Measurements from ENCODE around the gene DHRS1.

Gene DHRS1

DNA sequence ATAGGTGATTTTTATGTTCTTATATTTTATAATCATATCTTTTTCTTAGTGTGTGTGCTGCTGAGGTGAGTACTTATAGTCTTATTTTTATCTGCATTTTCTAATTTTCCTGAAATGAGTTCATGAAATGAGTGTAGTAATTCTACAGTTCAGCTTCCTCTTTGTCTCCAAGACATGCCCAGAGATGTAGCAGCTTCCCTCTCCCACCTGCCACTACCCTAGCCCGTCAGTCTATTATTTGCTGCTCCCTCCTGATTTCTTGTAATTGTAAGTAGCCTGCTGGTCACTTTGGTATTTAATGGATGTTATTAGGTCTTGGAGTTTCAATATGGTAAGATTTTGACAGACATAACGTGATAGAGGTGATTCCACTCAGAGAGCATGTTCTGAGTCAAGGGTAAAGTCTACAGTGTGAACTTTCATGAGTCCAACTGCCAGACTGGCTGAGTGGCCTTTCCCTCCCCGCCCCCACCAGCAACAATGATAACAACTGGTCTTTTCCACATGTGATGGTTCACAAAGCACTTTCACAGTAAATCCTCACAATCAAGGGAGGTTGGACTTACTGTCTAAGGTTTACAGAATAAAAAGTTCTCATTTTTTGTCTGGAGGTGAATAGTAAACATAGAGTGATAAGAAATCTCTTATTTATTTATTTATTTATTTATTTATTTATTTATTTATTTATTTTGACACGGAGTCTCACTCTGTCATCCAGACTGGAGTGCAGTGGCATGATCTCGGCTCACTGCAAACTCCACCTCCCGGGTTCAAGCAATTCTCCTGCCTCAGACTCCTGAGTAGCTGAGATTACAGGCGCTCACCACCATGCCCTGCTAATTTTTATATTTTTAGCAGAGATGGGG lies 44.4 kb upstream of the DHRS1 start:
- H3K9me3 ChIP-seq (ENCODE audit: insufficient read depth, low read length) = no peaks in the 10 kb centered on the region
- H3K27me3 ChIP-seq (ENCODE audit: low read depth, low read length) = 0 out of 2 replicates have a peak, but pooled peaks cover 8% of the 10 kb centered on the region
- no peaks in the 10 kb centered on the region for H3K36me3 ChIP-seq (replicated peaks; ENCODE audit: low read depth, low read length)
- H3K79me2 ChIP-seq (ENCODE audit: low read length) = no peaks in the 10 kb centered on the region
- no peak overlapping the region for H3K4me3 ChIP-seq (ENCODE audit: low read length)
- H2AFZ ChIP-seq (ENCODE audit: low read depth, low read length) = no peak overlapping the region
- no peak overlapping the region for H3K27ac ChIP-seq (ENCODE audit: low read length)
- 0 out of 2 replicates have a peak overlapping the region, but pooled peaks have one; percentile 3 for H3K4me2 ChIP-seq (ENCODE audit: low read length)
- peaks cover 10% of the 10 kb centered on the region; the same call in 1 of the 2 replicates for H3K4me1 ChIP-seq (ENCODE audit: low read length)
- TF ChIP-seq, protein P1, sequence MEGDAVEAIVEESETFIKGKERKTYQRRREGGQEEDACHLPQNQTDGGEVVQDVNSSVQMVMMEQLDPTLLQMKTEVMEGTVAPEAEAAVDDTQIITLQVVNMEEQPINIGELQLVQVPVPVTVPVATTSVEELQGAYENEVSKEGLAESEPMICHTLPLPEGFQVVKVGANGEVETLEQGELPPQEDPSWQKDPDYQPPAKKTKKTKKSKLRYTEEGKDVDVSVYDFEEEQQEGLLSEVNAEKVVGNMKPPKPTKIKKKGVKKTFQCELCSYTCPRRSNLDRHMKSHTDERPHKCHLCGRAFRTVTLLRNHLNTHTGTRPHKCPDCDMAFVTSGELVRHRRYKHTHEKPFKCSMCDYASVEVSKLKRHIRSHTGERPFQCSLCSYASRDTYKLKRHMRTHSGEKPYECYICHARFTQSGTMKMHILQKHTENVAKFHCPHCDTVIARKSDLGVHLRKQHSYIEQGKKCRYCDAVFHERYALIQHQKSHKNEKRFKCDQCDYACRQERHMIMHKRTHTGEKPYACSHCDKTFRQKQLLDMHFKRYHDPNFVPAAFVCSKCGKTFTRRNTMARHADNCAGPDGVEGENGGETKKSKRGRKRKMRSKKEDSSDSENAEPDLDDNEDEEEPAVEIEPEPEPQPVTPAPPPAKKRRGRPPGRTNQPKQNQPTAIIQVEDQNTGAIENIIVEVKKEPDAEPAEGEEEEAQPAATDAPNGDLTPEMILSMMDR (IDR thresholded peaks at IDR 0.05; ENCODE audit: low read depth, low read length) = no peak
- no peaks in the 10 kb centered on the region for H4K20me1 ChIP-seq (ENCODE audit: insufficient read depth, low read length)
- H3K9ac ChIP-seq (ENCODE audit: low read length) = no peak overlapping the region

DNA sequence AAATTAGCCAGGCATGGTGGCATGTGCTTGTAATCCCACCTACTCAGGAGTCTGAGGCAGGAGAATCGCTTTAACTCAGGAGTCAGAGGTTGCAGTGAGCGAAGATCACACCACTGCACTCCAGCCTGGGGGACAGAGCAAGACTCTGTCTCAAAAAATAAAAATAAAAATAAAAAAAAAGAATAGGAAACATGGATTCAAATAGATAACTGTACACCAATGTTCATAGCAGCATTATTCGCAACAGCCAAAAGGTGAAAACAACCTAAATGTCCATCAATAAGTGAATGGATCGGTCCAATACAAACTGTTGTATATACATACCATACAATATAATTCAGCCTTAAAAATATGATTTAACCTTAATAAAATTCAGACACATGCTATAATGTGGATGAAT lies 43.3 kb upstream of the DHRS1 start:
- Histone ChIP-seq H2AFZ (ENCODE audit: low read depth, low read length) (no peak overlapping the region), H3K9me3 (ENCODE audit: insufficient read depth, low read length) (no peaks in the 10 kb centered on the region), H3K9ac (ENCODE audit: low read length) (no peak overlapping the region), H3K36me3 (replicated peaks; ENCODE audit: low read depth, low read length) (no peaks in the 10 kb centered on the region), H4K20me1 (ENCODE audit: insufficient read depth, low read length) (no peaks in the 10 kb centered on the region), H3K4me3 (ENCODE audit: low read length) (no peak overlapping the region), H3K4me2 (ENCODE audit: low read length) (no peak overlapping the region), H3K27ac (ENCODE audit: low read length) (no peak overlapping the region), H3K79me2 (ENCODE audit: low read length) (no peaks in the 10 kb centered on the region), H3K4me1 (ENCODE audit: low read length) (peaks cover 11% of the 10 kb centered on the region; the same call in 1 of the 2 replicates), H3K27me3 (ENCODE audit: low read depth, low read length) (0 out of 2 replicates have a peak, but pooled peaks cover 5% of the 10 kb centered on the region)
- TF ChIP-seq EZH2phosphoT487 (IDR thresholded peaks at IDR 0.05; ENCODE audit: low read depth) = no peak
- TF ChIP-seq, protein P1 (IDR thresholded peaks at IDR 0.05; ENCODE audit: low read depth, low read length) = no peak

DNA sequence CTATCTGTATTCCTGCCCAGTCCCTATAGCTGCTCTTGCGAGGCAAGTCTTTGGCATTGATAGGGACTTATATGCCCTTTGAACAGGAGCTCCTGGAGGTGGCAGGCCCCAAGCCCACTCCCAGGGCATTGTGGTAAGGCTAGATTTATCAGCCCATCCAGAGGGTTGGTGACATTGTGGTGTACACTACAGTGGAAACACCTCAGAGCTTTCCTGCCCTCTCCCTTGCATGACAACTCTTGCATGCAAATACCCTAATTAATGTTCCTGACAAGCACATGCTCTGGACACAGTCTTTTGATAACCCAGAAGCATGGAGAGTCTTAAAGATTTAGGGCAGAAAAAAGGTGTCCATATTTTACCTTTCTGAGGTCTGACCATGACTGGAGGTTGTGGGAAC lies 41.0 kb upstream of the DHRS1 start:
- Histone ChIP-seq H3K27ac (ENCODE audit: low read length) (no peak overlapping the region), H3K4me3 (ENCODE audit: low read length) (no peak overlapping the region), H2AFZ (ENCODE audit: low read depth, low read length) (no peak overlapping the region), H3K79me2 (ENCODE audit: low read length) (no peaks in the 10 kb centered on the region), H3K4me2 (ENCODE audit: low read length) (no peak overlapping the region), H3K9ac (ENCODE audit: low read length) (no peak overlapping the region), H3K4me1 (ENCODE audit: low read length) (peaks cover 11% of the 10 kb centered on the region; the same call in 1 of the 2 replicates), H3K9me3 (ENCODE audit: insufficient read depth, low read length) (no peaks in the 10 kb centered on the region), H3K27me3 (ENCODE audit: low read depth, low read length) (peaks cover 5% of the 10 kb centered on the region; the same call in 1 of the 2 replicates), H4K20me1 (ENCODE audit: insufficient read depth, low read length) (no peaks in the 10 kb centered on the region), H3K36me3 (replicated peaks; ENCODE audit: low read depth, low read length) (no peaks in the 10 kb centered on the region)
- TF ChIP-seq, protein P1 (IDR thresholded peaks at IDR 0.05; ENCODE audit: low read depth, low read length) = no peak
- TF ChIP-seq EZH2phosphoT487 (IDR thresholded peaks at IDR 0.05; ENCODE audit: low read depth) = no peak

DNA sequence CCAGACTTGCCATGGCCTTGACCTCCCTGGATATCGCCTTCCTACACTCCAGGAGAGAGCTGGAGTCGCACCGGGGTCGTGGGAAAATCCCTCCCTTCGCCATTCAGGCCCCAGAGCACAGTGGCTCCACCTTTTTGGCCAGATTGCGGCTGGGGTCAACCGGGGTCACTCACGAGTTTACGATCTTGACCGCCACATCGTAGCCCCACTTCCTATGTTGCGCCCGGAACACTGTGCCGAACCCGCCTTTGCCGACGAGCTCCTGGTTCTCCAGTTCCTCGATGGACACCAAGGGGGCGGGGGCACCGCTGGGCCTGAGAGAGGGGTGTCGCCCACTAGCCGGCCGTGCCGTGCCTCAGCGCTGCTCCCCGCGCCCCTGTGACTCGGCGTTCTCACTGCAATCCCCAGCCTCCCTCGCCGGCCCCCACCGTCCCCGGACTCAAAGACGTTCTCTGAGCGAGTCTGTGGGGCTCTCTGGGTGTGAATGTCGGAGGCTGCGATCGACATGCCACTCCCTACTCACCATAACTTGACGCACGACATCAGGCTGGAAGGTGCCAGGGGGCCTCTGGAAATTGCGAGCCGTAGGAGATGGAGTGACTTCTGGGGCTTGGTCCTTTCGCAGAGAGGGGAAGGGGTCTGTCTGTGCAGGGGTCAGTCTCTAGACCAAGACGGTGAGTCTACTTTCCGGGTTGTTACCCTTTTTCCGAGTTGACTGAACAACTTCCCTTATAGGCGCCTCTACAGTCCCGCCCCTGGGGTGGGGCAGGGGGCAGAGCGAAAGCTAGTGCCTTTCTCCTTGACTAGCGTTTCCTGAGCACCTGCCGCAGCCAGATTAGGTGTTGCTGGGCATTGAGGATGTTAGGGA lies 39.9 kb upstream of the DHRS1 start, which contains the start of gene RIPK3:
Gene RIPK3 (minus strand): TSS at position 708 of the 868 bp plus-strand sequence. CDS start 165 bp downstream, at position 543.
- Histone ChIP-seq H2AFZ (ENCODE audit: low read depth, low read length) (peak within 1 kb of the TSS; percentile 61; the same call in 1 of the 2 replicates), H4K20me1 (ENCODE audit: insufficient read depth, low read length) (no peaks in the 10 kb centered on the region), H3K79me2 (ENCODE audit: low read length) (no peaks in the 10 kb centered on the region), H3K36me3 (replicated peaks; ENCODE audit: low read depth, low read length) (no peaks in the 10 kb centered on the region), H3K4me3 (ENCODE audit: low read length) (peak within 1 kb of the TSS; percentile 79), H3K9me3 (ENCODE audit: insufficient read depth, low read length) (no peaks in the 10 kb centered on the region), H3K4me1 (ENCODE audit: low read length) (peaks cover 11% of the 10 kb centered on the region; the same call in 1 of the 2 replicates), H3K27me3 (ENCODE audit: low read depth, low read length) (peaks cover 13% of the 10 kb centered on the region), H3K4me2 (ENCODE audit: low read length) (peak within 1 kb of the TSS; percentile 79), H3K9ac (ENCODE audit: low read length) (peak within 1 kb of the TSS; percentile 56), H3K27ac (ENCODE audit: low read length) (no peak within 1 kb of the TSS)
- TF ChIP-seq, protein P1 (IDR thresholded peaks at IDR 0.05; ENCODE audit: low read depth, low read length) = no peak
- no peak for TF ChIP-seq EZH2phosphoT487 (IDR thresholded peaks at IDR 0.05; ENCODE audit: low read depth)

Data from OCI-LY3 (cell line).